HL-60 (cell line): ENCODE results near the gene FGFR3.

ENCODE experiments used
- DNase-seq, 2 experiments: peaks; one replicate each; pipeline ENCODE4 v3.0.0-alpha.2; 2010 to 2020; ENCODE audit warnings: low read depth in 1 of 2, low spot score in 1 of 2
- H3K27ac ChIP-seq: fragments of 250-450 bp; sonication (Bioruptor Pico); replicated peaks from 2 replicates; pipeline ENCODE4 v1.5.1; 2020; ENCODE audit warnings: mild to moderate bottlenecking, moderate library complexity
- H3K27me3 ChIP-seq: fragments of 250-450 bp; sonication (Bioruptor Pico); 2 replicates; pipeline ENCODE4 v1.5.1; 2021; ENCODE audit warnings: mild to moderate bottlenecking, moderate library complexity; ENCODE audit not compliant: insufficient read depth, poor library complexity, severe bottlenecking
- H3K4me3 ChIP-seq: replicated peaks from 2 replicates; pipeline ENCODE4 v1.5.1; 2011; ENCODE audit warnings: mild to moderate bottlenecking, control low read depth, low read length; ENCODE audit not compliant: insufficient read depth
- GABPA ChIP-seq: IDR thresholded peaks from 2 replicates; pipeline ENCODE4 v1.6.1; 2012; ENCODE audit warnings: low read depth
- POLR2AphosphoS5 ChIP-seq: IDR thresholded peaks from 2 replicates; pipeline ENCODE4 v1.6.1; 2012; ENCODE audit warnings: low read depth
- SPI1 ChIP-seq: IDR thresholded peaks from 2 replicates; pipeline ENCODE4 v1.6.1; 2012; ENCODE audit warnings: low read depth, mild to moderate bottlenecking, borderline replicate concordance
- TF ChIP-seq, protein P1 (sequence below): IDR thresholded peaks from one replicate; pipeline ENCODE4 v1.5.1; 2011; ENCODE audit warnings: low read length, control low read depth, inconsistent platforms; ENCODE audit not compliant: insufficient read depth
- TF ChIP-seq, protein P2 (sequence below): IDR thresholded peaks from 2 replicates; pipeline ENCODE4 v1.6.1; 2012; ENCODE audit warnings: low read depth; ENCODE audit not compliant: insufficient replicate concordance

Gene FGFR3

GRCh38 chr4:1749826-1750225 lies 43.3 kb upstream of the FGFR3 start:
- TF ChIP-seq, protein P1, sequence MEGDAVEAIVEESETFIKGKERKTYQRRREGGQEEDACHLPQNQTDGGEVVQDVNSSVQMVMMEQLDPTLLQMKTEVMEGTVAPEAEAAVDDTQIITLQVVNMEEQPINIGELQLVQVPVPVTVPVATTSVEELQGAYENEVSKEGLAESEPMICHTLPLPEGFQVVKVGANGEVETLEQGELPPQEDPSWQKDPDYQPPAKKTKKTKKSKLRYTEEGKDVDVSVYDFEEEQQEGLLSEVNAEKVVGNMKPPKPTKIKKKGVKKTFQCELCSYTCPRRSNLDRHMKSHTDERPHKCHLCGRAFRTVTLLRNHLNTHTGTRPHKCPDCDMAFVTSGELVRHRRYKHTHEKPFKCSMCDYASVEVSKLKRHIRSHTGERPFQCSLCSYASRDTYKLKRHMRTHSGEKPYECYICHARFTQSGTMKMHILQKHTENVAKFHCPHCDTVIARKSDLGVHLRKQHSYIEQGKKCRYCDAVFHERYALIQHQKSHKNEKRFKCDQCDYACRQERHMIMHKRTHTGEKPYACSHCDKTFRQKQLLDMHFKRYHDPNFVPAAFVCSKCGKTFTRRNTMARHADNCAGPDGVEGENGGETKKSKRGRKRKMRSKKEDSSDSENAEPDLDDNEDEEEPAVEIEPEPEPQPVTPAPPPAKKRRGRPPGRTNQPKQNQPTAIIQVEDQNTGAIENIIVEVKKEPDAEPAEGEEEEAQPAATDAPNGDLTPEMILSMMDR, result no peak
- TF ChIP-seq, protein P2, sequence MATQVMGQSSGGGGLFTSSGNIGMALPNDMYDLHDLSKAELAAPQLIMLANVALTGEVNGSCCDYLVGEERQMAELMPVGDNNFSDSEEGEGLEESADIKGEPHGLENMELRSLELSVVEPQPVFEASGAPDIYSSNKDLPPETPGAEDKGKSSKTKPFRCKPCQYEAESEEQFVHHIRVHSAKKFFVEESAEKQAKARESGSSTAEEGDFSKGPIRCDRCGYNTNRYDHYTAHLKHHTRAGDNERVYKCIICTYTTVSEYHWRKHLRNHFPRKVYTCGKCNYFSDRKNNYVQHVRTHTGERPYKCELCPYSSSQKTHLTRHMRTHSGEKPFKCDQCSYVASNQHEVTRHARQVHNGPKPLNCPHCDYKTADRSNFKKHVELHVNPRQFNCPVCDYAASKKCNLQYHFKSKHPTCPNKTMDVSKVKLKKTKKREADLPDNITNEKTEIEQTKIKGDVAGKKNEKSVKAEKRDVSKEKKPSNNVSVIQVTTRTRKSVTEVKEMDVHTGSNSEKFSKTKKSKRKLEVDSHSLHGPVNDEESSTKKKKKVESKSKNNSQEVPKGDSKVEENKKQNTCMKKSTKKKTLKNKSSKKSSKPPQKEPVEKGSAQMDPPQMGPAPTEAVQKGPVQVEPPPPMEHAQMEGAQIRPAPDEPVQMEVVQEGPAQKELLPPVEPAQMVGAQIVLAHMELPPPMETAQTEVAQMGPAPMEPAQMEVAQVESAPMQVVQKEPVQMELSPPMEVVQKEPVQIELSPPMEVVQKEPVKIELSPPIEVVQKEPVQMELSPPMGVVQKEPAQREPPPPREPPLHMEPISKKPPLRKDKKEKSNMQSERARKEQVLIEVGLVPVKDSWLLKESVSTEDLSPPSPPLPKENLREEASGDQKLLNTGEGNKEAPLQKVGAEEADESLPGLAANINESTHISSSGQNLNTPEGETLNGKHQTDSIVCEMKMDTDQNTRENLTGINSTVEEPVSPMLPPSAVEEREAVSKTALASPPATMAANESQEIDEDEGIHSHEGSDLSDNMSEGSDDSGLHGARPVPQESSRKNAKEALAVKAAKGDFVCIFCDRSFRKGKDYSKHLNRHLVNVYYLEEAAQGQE, result no peak
- TF ChIP-seq SPI1 (no peak), GABPA (no peak), POLR2AphosphoS5 (no peak)
- Histone ChIP-seq H3K4me3 (no peak overlapping the region), H3K27ac (no peak overlapping the region)

DNA sequence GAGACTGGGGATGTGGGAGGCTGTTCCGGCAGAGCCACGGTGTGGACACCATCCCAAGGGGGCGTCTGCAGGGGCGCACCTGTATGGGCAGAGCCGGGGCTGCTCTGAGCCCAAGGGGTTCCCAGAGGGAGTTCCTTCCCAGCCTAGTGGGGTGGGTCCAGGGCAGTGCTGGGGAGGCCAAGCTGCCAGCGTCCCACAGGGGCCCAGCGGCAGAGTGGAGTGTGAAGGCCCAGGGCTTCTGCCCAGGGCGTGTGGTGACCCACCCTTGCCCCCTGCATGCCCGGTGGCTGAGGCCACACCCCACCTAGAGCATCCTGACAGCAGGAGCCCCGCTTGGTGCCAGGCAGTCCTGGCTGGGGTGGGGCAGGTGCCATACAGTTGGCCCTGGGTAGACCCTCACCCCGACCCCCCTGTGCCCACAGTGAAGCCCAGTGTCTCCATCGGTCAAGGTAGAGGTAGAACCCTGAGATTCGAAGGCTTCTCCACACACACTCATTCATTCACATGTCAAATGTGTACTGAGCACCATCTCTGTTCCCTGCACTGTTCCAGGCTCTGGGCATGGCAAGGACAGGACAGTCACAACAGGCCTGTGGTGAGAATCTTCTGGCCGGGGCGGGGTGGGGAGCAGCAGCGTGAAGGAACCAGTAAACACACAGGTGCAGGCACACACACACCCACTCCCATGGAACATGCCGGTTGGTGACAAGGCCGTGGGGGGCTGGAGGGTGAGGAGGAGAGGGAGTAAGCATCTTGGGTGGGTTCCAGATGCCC lies 42.5 kb upstream of the FGFR3 start:
- Histone ChIP-seq H3K4me3 (no peak overlapping the region), H3K27me3 (no peaks in the 10 kb centered on the region), H3K27ac (no peak overlapping the region)
- TF ChIP-seq GABPA (no peak), POLR2AphosphoS5 (no peak), SPI1 (no peak)
- TF ChIP-seq, protein P2, result no peak
- TF ChIP-seq, protein P1, result no peak
- no peak for DNase-seq

More at GRCh38 chr4:1749826-1750225, 43.3 kb upstream of the FGFR3 start:
- DNase-seq, result no peak
- no peaks in the 10 kb centered on the region for H3K27me3 ChIP-seq

DNA sequence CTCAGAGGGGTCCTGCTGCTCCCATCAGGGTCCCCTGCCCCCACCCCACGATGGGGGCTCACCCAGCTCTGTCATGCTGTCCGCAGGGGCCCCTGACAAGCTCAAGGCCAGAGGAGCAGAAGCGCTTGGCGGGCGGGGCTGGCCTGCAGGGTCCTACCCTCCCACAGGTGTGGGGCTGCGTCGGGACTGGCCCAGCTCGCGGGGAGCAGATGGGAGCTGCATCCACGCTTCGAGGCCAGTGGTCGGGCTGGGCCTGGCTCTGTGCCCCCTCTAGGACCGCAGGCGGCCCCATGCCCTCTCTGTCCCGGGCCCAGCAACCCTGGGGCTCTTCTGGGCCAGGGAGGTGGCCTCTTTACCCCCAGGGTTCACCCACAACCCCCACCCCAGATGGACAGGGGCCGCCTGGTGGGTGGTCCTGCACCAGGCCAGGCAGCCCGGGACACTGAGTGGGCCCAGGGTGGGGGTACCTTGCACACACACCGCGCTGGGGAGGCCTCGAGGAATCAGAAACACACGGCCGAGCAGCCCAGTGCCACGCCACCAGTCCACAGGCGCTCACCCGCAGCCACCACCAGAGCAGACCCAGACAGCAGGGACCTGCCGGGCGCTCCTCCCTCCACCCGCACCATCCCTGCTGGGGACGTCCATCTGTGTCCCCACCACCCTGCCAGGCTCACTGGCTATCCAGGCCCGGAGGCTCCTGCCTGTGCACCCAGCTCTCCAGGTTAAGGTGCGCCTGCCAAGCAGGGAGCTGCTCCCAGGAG lies 41.8 kb upstream of the FGFR3 start:
- TF ChIP-seq SPI1 (no peak), POLR2AphosphoS5 (no peak), GABPA (no peak)
- TF ChIP-seq, protein P2, result no peak
- TF ChIP-seq, protein P1, result no peak
- Histone ChIP-seq H3K27me3 (no peaks in the 10 kb centered on the region), H3K27ac (no peak overlapping the region), H3K4me3 (no peak overlapping the region)
- no peak for DNase-seq
